K562 (cell line): Measurements from ENCODE around the gene FLOT2. TPM values are rescaled to one million over a fixed set of nuclear protein-coding genes. Genes with fewer than 3 reads are reported as not detected.

Experiments used
- ATAC-seq: fragments of 200-7000 bp; cut with Tn5 transposase; 3 replicates; pipeline ENCODE4 v1.9.1; 2020; ENCODE audit warnings: moderate library complexity
- BruUV-seq: library from RNA; stranded (reverse); fragments of 400-500 nt; replicated peaks from 2 replicates; lab custom pipeline; 2021; lab: Mats Ljungman, UMichigan
- CTCF ChIA-PET: fragments of 300-600 bp; formaldehyde crosslinking; extraction: SDS; loops from one replicate; lab custom pipeline; 2021; ENCODE audit warnings: low intra/inter-chr PET ratio; lab: Yijun Ruan, JAX
- POLR2A ChIA-PET: fragments of 300-600, 350-650 bp; sonication (Branson Sonifier 250); formaldehyde crosslinking; extraction: SDS; loops from one replicate; lab custom pipeline; 2021; ENCODE audit warnings: antibody characterized with exemption, inconsistent platforms; lab: Yijun Ruan, JAX
- DNase-seq, 4 experiments: peaks; one replicate each; pipeline versions ENCODE4 v3.0.0 to v3.0.0-alpha.2; 2011 to 2018; ENCODE audit warnings: low spot score in 3 of 4, mixed read lengths in 3 of 4; ENCODE audit errors: extremely low read depth in 1 of 4
- FAIRE-seq: peaks from 2 replicates; lab custom pipeline; 2011; peaks lifted over from hg19 to GRCh38; lab: Jason Lieb, UNC
- H2AFZ ChIP-seq: 2 replicates; pipeline ENCODE4 v1.6.0; 2011; ENCODE audit warnings: low read depth, low read length, control low read depth, inconsistent platforms
- H3K27ac ChIP-seq: fragments of 200-600 bp; 3 replicates; pipeline ENCODE4 v1.8.0; 2011; ENCODE audit warnings: low read depth, mild to moderate bottlenecking, control low read depth, inconsistent platforms, low read length, moderate library complexity, mixed read lengths; ENCODE audit errors: extremely low read depth
- H3K27me3 ChIP-seq, 2 experiments: fragments of 300-600 bp in 1 of 2; 2 replicates in 1 of 2; 3 replicates in 1 of 2; pipeline versions ENCODE4 v1.6.0 to v1.8.0; 2011; ENCODE audit warnings: inconsistent platforms in 2 of 2, low read length in 2 of 2, mild to moderate bottlenecking in 1 of 2, mixed read lengths in 1 of 2, moderate library complexity in 1 of 2; ENCODE audit not compliant: control insufficient read depth in 2 of 2, insufficient read depth in 2 of 2
- H3K36me3 ChIP-seq: fragments of 300-600 bp; 3 replicates; pipeline ENCODE4 v1.8.0; 2011; ENCODE audit warnings: mild to moderate bottlenecking, low read length, inconsistent platforms; ENCODE audit not compliant: control insufficient read depth, insufficient read depth
- H3K4me1 ChIP-seq, 2 experiments: fragments of 200-600 bp in 1 of 2; replicated peaks in 1 of 2; 2 replicates in 1 of 2; 3 replicates in 1 of 2; pipeline versions ENCODE4 v1.5.1 to v1.8.0; 2011; ENCODE audit warnings: inconsistent platforms in 2 of 2, low read length in 2 of 2, mild to moderate bottlenecking in 1 of 2, mixed read lengths in 1 of 2, moderate library complexity in 1 of 2; ENCODE audit not compliant: control insufficient read depth in 2 of 2, insufficient read depth in 2 of 2
- H3K4me2 ChIP-seq: 2 replicates; pipeline ENCODE4 v1.6.1; 2011; ENCODE audit warnings: low read length, control low read depth, inconsistent platforms, mixed read lengths; ENCODE audit not compliant: insufficient read depth
- H3K4me3 ChIP-seq: fragments of 200-600 bp; sonication (generic), shearing (Covaris generic); 2 replicates; pipeline ENCODE4 v1.5.1; 2016; ENCODE audit warnings: control low read depth, inconsistent platforms
- H3K79me2 ChIP-seq: fragments of 200-600 bp; 3 replicates; pipeline ENCODE4 v1.8.0; 2011; ENCODE audit warnings: low read length, inconsistent platforms; ENCODE audit not compliant: control insufficient read depth, insufficient read depth
- H3K9ac ChIP-seq, 2 experiments: 2 replicates each; pipeline versions ENCODE4 v1.6.0 to v1.6.1; 2011; ENCODE audit warnings: low read depth in 2 of 2, low read length in 2 of 2, control low read depth in 1 of 2, inconsistent platforms in 1 of 2, mild to moderate bottlenecking in 1 of 2, mixed read lengths in 1 of 2; ENCODE audit not compliant: insufficient read depth in 1 of 2
- H3K9me1 ChIP-seq: one replicate; pipeline ENCODE4 v1.6.0; 2011; ENCODE audit warnings: inconsistent platforms, mild to moderate bottlenecking, low read length, moderate library complexity; ENCODE audit not compliant: control insufficient read depth, insufficient read depth
- H3K9me3 ChIP-seq: replicated peaks from 2 replicates; pipeline ENCODE4 v1.5.1; 2011; ENCODE audit warnings: low read depth, low read length, inconsistent platforms; ENCODE audit not compliant: control insufficient read depth, insufficient read depth
- H4K20me1 ChIP-seq: replicated peaks from 2 replicates; pipeline ENCODE4 v1.6.1; 2011; ENCODE audit warnings: low read length, inconsistent platforms, mixed read lengths; ENCODE audit not compliant: control insufficient read depth, insufficient read depth
- IRF2 ChIP-seq: sonication (generic); formaldehyde crosslinking; IDR thresholded peaks from 2 replicates; pipeline ENCODE4 v1.8.1; 2022; ENCODE audit warnings: mild to moderate bottlenecking, missing genetic modification reagents
- KLF10 ChIP-seq: fragments of 250-450 bp; sonication (Bioruptor Pico); IDR thresholded peaks from 2 replicates; pipeline ENCODE4 v1.6.1; 2021; ENCODE audit warnings: matching md5 sums
- NR1H2 ChIP-seq: sonication (generic); formaldehyde crosslinking; IDR thresholded peaks from 2 replicates; pipeline ENCODE4 v1.4.0; 2020; ENCODE audit warnings: mild to moderate bottlenecking, missing genetic modification reagents
- RBBP5 ChIP-seq: fragments of 200-600 bp; sonication (generic); IDR thresholded peaks from 2 replicates; pipeline ENCODE4 v1.6.1; 2012; ENCODE audit warnings: borderline replicate concordance, mild to moderate bottlenecking, low read length, control low read depth, inconsistent platforms; ENCODE audit not compliant: insufficient read depth, poor library complexity, severe bottlenecking
- TAL1 ChIP-seq: fragments of 450-650 bp; IDR thresholded peaks from 2 replicates; pipeline ENCODE4 v1.6.1; 2016; ENCODE audit warnings: mild to moderate bottlenecking
- in situ Hi-C: fragments of 300-500 bp; cut with MboI; formaldehyde crosslinking; loops from 4 replicates; pipeline ENCODE4 v1.15.0; 2018; ENCODE audit warnings: inconsistent platforms, mixed read lengths
- intact Hi-C: fragments of 100-400 bp; cut with micrococcal nuclease; formaldehyde crosslinking; loops from 2 replicates; pipeline ENCODE4 v1.14.2; 2022
- polyA plus RNA-seq, 8 experiments: library from polyadenylated mRNA; depleted of rRNA in 4 of 8; stranded (reverse) in 5 of 8; unstranded in 3 of 8; fragments of >200 nt; fragmentation: Nextera tagmentation in 2 of 8; fragmentation: Illumina TruSeq in 1 of 8; extraction: Ambion mirVana in 2 of 8; extraction: Trizol in 1 of 8; gene quantifications; 2 replicates each; pipeline versions ENCODE4 v1.2.1 to v1.2.3, GENCODE V29; 2011 to 2014; ENCODE audit warnings: inconsistent platforms in 1 of 8, missing spikeins in 1 of 8
- total RNA-seq, 7 experiments: library from RNA; depleted of rRNA in 6 of 7; stranded (reverse); fragments of >200 nt in 6 of 7; fragmentation: Illumina TruSeq in 2 of 7; extraction: Trizol in 2 of 7; gene quantifications; 2 replicates each; pipeline versions ENCODE4 v1.2.1 to v1.2.3, GENCODE V29; 2011 to 2021; ENCODE audit warnings: low replicate concordance in 1 of 7
- TF ChIP-seq, protein P1 (sequence below): fragments of 450-650 bp; conservative IDR thresholded peaks from 2 replicates; pipeline ENCODE4 v1.6.1; 2016; ENCODE audit warnings: missing genetic modification characterization, low read depth, mild to moderate bottlenecking, control low read depth, missing compliant biosample characterization
- TF ChIP-seq, protein P2 (sequence below): fragments of 250-450 bp; sonication (Bioruptor Pico); IDR thresholded peaks from 2 replicates; pipeline ENCODE4 v1.8.0; 2022; ENCODE audit warnings: moderate library complexity, mild to moderate bottlenecking, inconsistent platforms
- TF ChIP-seq, protein P3 (sequence below), 3 experiments: IDR thresholded peaks in 2 of 3; conservative IDR thresholded peaks in 1 of 3; 2 replicates each; pipeline ENCODE4 v1.5.1; 2011 to 2012; ENCODE audit warnings: low read length in 3 of 3, mild to moderate bottlenecking in 3 of 3, control low read depth in 2 of 3, improper control_type of control experiment in 1 of 3, inconsistent platforms in 1 of 3, low read depth in 1 of 3, mixed read lengths in 1 of 3, moderate library complexity in 1 of 3; ENCODE audit not compliant: insufficient read depth in 2 of 3

FLOT2 gene
- total and polyA plus RNA-seq, 9 of the 15 experiments (the other 6 are each of a cell fraction or from before 2014, with no cell fraction given) = 17.5 to 138 (median 41.7) TPM

- H4K20me1 ChIP-seq = no peaks in the 10 kb centered on the region
- ATAC-seq (no peak), FAIRE-seq (no peak), DNase-seq (no peak)
- no peak overlapping the region for H2AFZ ChIP-seq
- ChIA-PET CTCF (no interaction called here), POLR2A (interaction anchor here (0.6 to 1.7 kb wide), 4 partner anchors 9 to 328 kb away, joined by 3 to 6 read pairs (median 3); no protein-coding TSS in a partner anchor)
- intact Hi-C loops (no loop called here), in situ Hi-C loops (no loop called here)
- H3K9ac ChIP-seq = no peak overlapping the region
- H3K9me3 ChIP-seq = no peaks in the 10 kb centered on the region
- BruUV-seq = no TSS peak
- peaks cover 10% of the 10 kb centered on the region; the same call in 2 of the 3 replicates for H3K79me2 ChIP-seq
- H3K36me3 ChIP-seq = peaks cover 91% of the 10 kb centered on the region
- TF ChIP-seq, protein P1, sequence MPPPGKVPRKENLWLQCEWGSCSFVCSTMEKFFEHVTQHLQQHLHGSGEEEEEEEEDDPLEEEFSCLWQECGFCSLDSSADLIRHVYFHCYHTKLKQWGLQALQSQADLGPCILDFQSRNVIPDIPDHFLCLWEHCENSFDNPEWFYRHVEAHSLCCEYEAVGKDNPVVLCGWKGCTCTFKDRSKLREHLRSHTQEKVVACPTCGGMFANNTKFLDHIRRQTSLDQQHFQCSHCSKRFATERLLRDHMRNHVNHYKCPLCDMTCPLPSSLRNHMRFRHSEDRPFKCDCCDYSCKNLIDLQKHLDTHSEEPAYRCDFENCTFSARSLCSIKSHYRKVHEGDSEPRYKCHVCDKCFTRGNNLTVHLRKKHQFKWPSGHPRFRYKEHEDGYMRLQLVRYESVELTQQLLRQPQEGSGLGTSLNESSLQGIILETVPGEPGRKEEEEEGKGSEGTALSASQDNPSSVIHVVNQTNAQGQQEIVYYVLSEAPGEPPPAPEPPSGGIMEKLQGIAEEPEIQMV (tag) = no peak
- TF ChIP-seq IRF2 (CRISPR knock-in tag) = no peak
- TF ChIP-seq, protein P2, sequence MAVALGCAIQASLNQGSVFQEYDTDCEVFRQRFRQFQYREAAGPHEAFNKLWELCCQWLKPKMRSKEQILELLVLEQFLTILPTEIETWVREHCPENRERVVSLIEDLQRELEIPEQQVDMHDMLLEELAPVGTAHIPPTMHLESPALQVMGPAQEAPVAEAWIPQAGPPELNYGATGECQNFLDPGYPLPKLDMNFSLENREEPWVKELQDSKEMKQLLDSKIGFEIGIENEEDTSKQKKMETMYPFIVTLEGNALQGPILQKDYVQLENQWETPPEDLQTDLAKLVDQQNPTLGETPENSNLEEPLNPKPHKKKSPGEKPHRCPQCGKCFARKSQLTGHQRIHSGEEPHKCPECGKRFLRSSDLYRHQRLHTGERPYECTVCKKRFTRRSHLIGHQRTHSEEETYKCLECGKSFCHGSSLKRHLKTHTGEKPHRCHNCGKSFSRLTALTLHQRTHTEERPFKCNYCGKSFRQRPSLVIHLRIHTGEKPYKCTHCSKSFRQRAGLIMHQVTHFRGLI (CRISPR knock-in tag) = no peak
- TF ChIP-seq NR1H2 (CRISPR knock-in tag) = no peak
- TF ChIP-seq RBBP5 = no peak
- TF ChIP-seq KLF10 (CRISPR knock-in tag) = no peak
- TF ChIP-seq, protein P3, sequence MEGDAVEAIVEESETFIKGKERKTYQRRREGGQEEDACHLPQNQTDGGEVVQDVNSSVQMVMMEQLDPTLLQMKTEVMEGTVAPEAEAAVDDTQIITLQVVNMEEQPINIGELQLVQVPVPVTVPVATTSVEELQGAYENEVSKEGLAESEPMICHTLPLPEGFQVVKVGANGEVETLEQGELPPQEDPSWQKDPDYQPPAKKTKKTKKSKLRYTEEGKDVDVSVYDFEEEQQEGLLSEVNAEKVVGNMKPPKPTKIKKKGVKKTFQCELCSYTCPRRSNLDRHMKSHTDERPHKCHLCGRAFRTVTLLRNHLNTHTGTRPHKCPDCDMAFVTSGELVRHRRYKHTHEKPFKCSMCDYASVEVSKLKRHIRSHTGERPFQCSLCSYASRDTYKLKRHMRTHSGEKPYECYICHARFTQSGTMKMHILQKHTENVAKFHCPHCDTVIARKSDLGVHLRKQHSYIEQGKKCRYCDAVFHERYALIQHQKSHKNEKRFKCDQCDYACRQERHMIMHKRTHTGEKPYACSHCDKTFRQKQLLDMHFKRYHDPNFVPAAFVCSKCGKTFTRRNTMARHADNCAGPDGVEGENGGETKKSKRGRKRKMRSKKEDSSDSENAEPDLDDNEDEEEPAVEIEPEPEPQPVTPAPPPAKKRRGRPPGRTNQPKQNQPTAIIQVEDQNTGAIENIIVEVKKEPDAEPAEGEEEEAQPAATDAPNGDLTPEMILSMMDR (IDR thresholded peaks at IDR 0.05 in 2 of 3, conservative IDR thresholded peaks at IDR 0.05 in 1 of 3; ENCODE audit: insufficient read depth in 2 of 3, low read depth in 1 of 3, low read length in 3 of 3) = no peak
- TF ChIP-seq TAL1 = no peak
- H3K4me3 ChIP-seq = no peak overlapping the region
- no peak overlapping the region for H3K27ac ChIP-seq
- H3K9me1 ChIP-seq = no peaks in the 10 kb centered on the region
- no peak overlapping the region for H3K4me2 ChIP-seq
- no peaks in the 10 kb centered on the region for H3K27me3 ChIP-seq
- H3K4me1 ChIP-seq = peaks cover 4% of the 10 kb centered on the region in 2 experiments; a peak in 4 of 5 replicates
These were observed 22.7 kb upstream of the FLOT2 start for GRCh38 chr17:28920201-28920600.
